HG03439 (cell line): Measurements from ENCODE around the gene COX14.
"Not testable (repeated sequence)": the region's sequence is repeated elsewhere in the genome, so short reads cannot be mapped to it uniquely, and the experiment has no call there.

Source experiments
- ATAC-seq: cut with Tn5 transposase; IDR thresholded peaks from one replicate; pipeline ENCODE4 v1.9.1; 2021; ENCODE audit warnings: mild to moderate bottlenecking, moderate library complexity; ENCODE audit not compliant: unreplicated experiment

Gene COX14

GRCh38 chr12:50107416-50108268, 4.4 kb upstream of the COX14 start:
- ATAC-seq = no peak

- ATAC-seq = no peak
Observed at GRCh38 chr12:50109319-50109718, 2.7 kb upstream of the COX14 start.

- no peak for ATAC-seq
Observed at GRCh38 chr12:50110127-50110761, 1.8 kb upstream of the COX14 start.

GRCh38 chr12:50110762-50111351, 1.2 kb upstream of the COX14 start:
- ATAC-seq = no peak

GRCh38 chr12:50111395-50111692, 692 bp upstream of the COX14 start:
- peak; percentile 7 for ATAC-seq

GRCh38 chr12:50112456-50113218, 601 bp downstream of the COX14 start:
- ATAC-seq = no peak

GRCh38 chr12:50117057-50117622, 5.1 kb downstream of the COX14 start:
- ATAC-seq = no peak

- ATAC-seq = no peak
Observed at GRCh38 chr12:50119387-50119786, 7.4 kb downstream of the COX14 start.

GRCh38 chr12:50120521-50120920, 8.5 kb downstream of the COX14 start:
- ATAC-seq = no peak

GRCh38 chr12:50120953-50121352, 8.9 kb downstream of the COX14 start:
- ATAC-seq = no peak

- ATAC-seq = no peak
Observed at GRCh38 chr12:50121641-50122040, 9.6 kb downstream of the COX14 start.

GRCh38 chr12:50123203-50123602, 11.2 kb downstream of the COX14 start:
- no peak for ATAC-seq

- ATAC-seq = no peak
Observed at GRCh38 chr12:50127546-50127945, 15.5 kb downstream of the COX14 start.

GRCh38 chr12:50129290-50129689, 17.3 kb downstream of the COX14 start:
- ATAC-seq = no peak

GRCh38 chr12:50132505-50133135, 20.6 kb downstream of the COX14 start:
- no peak for ATAC-seq

- ATAC-seq = no peak
Observed at GRCh38 chr12:50142993-50143392, 31.0 kb downstream of the COX14 start.

- ATAC-seq = no peak
Observed at GRCh38 chr12:50145439-50145838, 33.4 kb downstream of the COX14 start.

GRCh38 chr12:50147281-50147680, 35.2 kb downstream of the COX14 start:
- ATAC-seq = no peak

- ATAC-seq = not testable (repeated sequence)
Observed at GRCh38 chr12:50148011-50148410, 36.0 kb downstream of the COX14 start.

- ATAC-seq = no peak
Observed at GRCh38 chr12:50149311-50149710, 37.3 kb downstream of the COX14 start.
